ENCODE measurements around the gene UNC45A. TPM values are rescaled to one million over a fixed set of nuclear protein-coding genes. Genes with fewer than 3 reads are reported as not detected.

UNC45A gene
- total RNA-seq, 3 donors from 2014 or later, result 63.4 to 70.5 (median 68.0) TPM

- H3K4me3 Mint-ChIP-seq, result no peak overlapping the region
- DNase-seq, result no peak
- H3K9me3 Mint-ChIP-seq, result no peaks in the 10 kb centered on the region
- no peak for ATAC-seq
- H3K4me1 Mint-ChIP-seq (ENCODE audit: low read depth), result peaks cover 12% of the 10 kb centered on the region
- no peaks in the 10 kb centered on the region for H3K27me3 Mint-ChIP-seq (ENCODE audit: low read depth)
- H3K36me3 Mint-ChIP-seq (ENCODE audit: insufficient read depth), result peaks cover 28% of the 10 kb centered on the region
Observed at GRCh38 chr15:90998737-90999136, 63.7 kb downstream of the UNC45A start.

DNA sequence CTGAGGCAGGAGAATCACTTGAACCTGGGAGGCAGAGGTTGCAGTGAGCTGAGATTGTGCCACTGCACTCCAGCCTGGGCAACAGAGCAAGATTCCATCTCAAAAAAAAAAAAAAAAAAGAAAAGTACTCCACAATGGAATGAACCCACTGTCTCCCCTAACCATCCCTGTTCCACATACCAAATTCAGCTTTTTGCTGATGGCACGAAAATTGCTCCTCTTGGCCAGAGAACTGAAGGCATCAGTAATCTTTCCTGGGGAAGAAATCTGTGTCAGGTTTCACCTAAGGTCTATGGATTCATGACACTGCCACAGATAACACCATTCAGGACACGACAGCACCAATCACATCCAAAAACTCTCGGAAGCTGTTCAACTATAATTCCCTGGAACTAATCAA is 66.1 kb downstream of the UNC45A start:
- Mint-ChIP-seq H3K27me3 (ENCODE audit: low read depth) (no peaks in the 10 kb centered on the region), H3K9me3 (no peaks in the 10 kb centered on the region), H3K36me3 (ENCODE audit: insufficient read depth) (peaks cover 39% of the 10 kb centered on the region), H3K4me3 (no peak overlapping the region), H3K4me1 (ENCODE audit: low read depth) (no peaks in the 10 kb centered on the region)
- DNase-seq (no peak), ATAC-seq (no peak)

Other genes starting within 250 kb of the UNC45A start
- gene BLM, start 217.9 kb upstream of the UNC45A start, total RNA-seq, result 10 to 100 TPM; 21.4 to 25.6 (median 23.5) TPM
- 100 to 1,000 TPM; 162 to 242 (median 189) TPM for gene FURIN, start 66.7 kb upstream of the UNC45A start, total RNA-seq
- gene FES, start 50.8 kb upstream of the UNC45A start, total RNA-seq, result 1 to 10 TPM; 3.6 to 8.1 (median 5.8) TPM
- 100 to 1,000 TPM in 2 of 3 donors, 10 to 100 TPM in 1; 93.2 to 124 (median 122) TPM for gene MAN2A2, start 32.0 kb upstream of the UNC45A start, total RNA-seq
- gene HDDC3, start 2.7 kb upstream of the UNC45A start, total RNA-seq, result 10 to 100 TPM; 39.9 to 43.6 (median 40.0) TPM
- 10 to 100 TPM; 11.1 to 18.4 (median 13.1) TPM for gene RCCD1, start 19.6 kb downstream of the UNC45A start, total RNA-seq
- gene PRC1, start 59.2 kb downstream of the UNC45A start, total RNA-seq, result 10 to 100 TPM; 14.4 to 18.8 (median 18.7) TPM
- gene VPS33B, start 87.3 kb downstream of the UNC45A start, total RNA-seq, result 10 to 100 TPM; 20.9 to 22.4 (median 21.9) TPM
- gene SV2B, start 165.0 kb downstream of the UNC45A start, total RNA-seq, result under 1 TPM in 2 of 3 donors, not detected in 1; 0.03 to 0.05 TPM